HepG2 (cell line): Measurements from ENCODE around the gene CFAP46. TPM values are rescaled to one million over a fixed set of nuclear protein-coding genes. Genes with fewer than 3 reads are reported as not detected.

ENCODE experiments used
- ATAC-seq: fragments of 200-7000 bp; cut with Tn5 transposase; 3 replicates; pipeline ENCODE4 v1.9.1; 2020; ENCODE audit warnings: mild to moderate bottlenecking, moderate library complexity
- BruUV-seq: library from RNA; stranded (reverse); fragments of 400-500 nt; replicated peaks from 2 replicates; lab custom pipeline; 2021; lab: Mats Ljungman, UMichigan
- CTCF ChIA-PET: fragments of 300-600 bp; formaldehyde crosslinking; extraction: SDS; loops from one replicate; lab custom pipeline; 2021; ENCODE audit warnings: low total read pairs, inconsistent platforms, low intra/inter-chr PET ratio; lab: Yijun Ruan, JAX
- POLR2A ChIA-PET: fragments of 350-600 bp; sonication (Branson Sonifier 250); formaldehyde crosslinking; loops from one replicate; lab custom pipeline; 2020; ENCODE audit warnings: antibody characterized with exemption, inconsistent platforms; lab: Yijun Ruan, JAX
- DNase-seq: peaks from one replicate; pipeline ENCODE4 v3.0.0-alpha.2; 2015; ENCODE audit warnings: low spot score
- FAIRE-seq: peaks from 3 replicates; lab custom pipeline; 2011; peaks lifted over from hg19 to GRCh38; lab: Jason Lieb, UNC
- H2AFZ ChIP-seq: one replicate; pipeline ENCODE4 v1.6.1; 2011; ENCODE audit warnings: low read length, inconsistent platforms
- H3K27ac ChIP-seq: fragments of 300-600 bp; 3 replicates; pipeline ENCODE4 v1.8.0; 2011; ENCODE audit warnings: mixed run types, mild to moderate bottlenecking, mixed read lengths, low read length, inconsistent platforms; ENCODE audit not compliant: insufficient read depth; ENCODE audit errors: extremely low read length
- H3K27me3 ChIP-seq, 2 experiments: fragments of 200-600 bp in 1 of 2; 2 replicates in 1 of 2; 3 replicates in 1 of 2; pipeline versions ENCODE4 v1.6.0 to v1.8.0; 2011; ENCODE audit warnings: low read length in 2 of 2, mild to moderate bottlenecking in 2 of 2, moderate library complexity in 2 of 2, inconsistent platforms in 1 of 2; ENCODE audit not compliant: insufficient read depth in 2 of 2, control insufficient read depth in 1 of 2
- H3K36me3 ChIP-seq, 2 experiments: fragments of 200-600 bp in 1 of 2; replicated peaks in 1 of 2; 2 replicates in 1 of 2; 3 replicates in 1 of 2; pipeline versions ENCODE4 v1.5.1 to v1.8.0; 2011; ENCODE audit warnings: low read length in 2 of 2, inconsistent platforms in 1 of 2; ENCODE audit not compliant: insufficient read depth in 2 of 2, control insufficient read depth in 1 of 2
- H3K4me1 ChIP-seq: 2 replicates; pipeline ENCODE4 v1.5.1; 2012; ENCODE audit warnings: low read length, inconsistent platforms; ENCODE audit not compliant: insufficient read depth
- H3K4me2 ChIP-seq: 2 replicates; pipeline ENCODE4 v1.6.0; 2011; ENCODE audit warnings: low read depth, low read length, inconsistent platforms
- H3K4me3 ChIP-seq, 3 experiments: fragments of 200-600 bp in 1 of 3; sonication (generic), shearing (Covaris generic) in 1 of 3; replicated peaks in 1 of 3; 2 replicates each; pipeline ENCODE4 v1.5.1; 2011 to 2016; ENCODE audit warnings: low read length in 3 of 3, inconsistent platforms in 2 of 3, low read depth in 2 of 3, mild to moderate bottlenecking in 2 of 3, control low read depth in 1 of 3, mixed read lengths in 1 of 3; ENCODE audit not compliant: insufficient read depth in 1 of 3
- H3K79me2 ChIP-seq: one replicate; pipeline ENCODE4 v1.6.1; 2011; ENCODE audit warnings: low read length, inconsistent platforms; ENCODE audit not compliant: insufficient read depth
- H3K9ac ChIP-seq: 2 replicates; pipeline ENCODE4 v1.6.0; 2011; ENCODE audit warnings: mild to moderate bottlenecking, low read depth, low read length, inconsistent platforms; ENCODE audit not compliant: insufficient read depth
- H3K9me3 ChIP-seq: 2 replicates; pipeline ENCODE4 v1.5.1; 2012; ENCODE audit warnings: mild to moderate bottlenecking, low read length
- H4K20me1 ChIP-seq: 2 replicates; pipeline ENCODE4 v1.6.0; 2011; ENCODE audit warnings: inconsistent platforms, mild to moderate bottlenecking, low read length, moderate library complexity; ENCODE audit not compliant: insufficient read depth
- FLYWCH1 ChIP-seq: sonication (generic); formaldehyde crosslinking; IDR thresholded peaks from 2 replicates; pipeline ENCODE4 v1.8.1; 2023; ENCODE audit warnings: mild to moderate bottlenecking, missing genetic modification reagents
- HNRNPL ChIP-seq: fragments of 200-400 bp; formaldehyde crosslinking; IDR thresholded peaks from 2 replicates; pipeline ENCODE4 v1.6.1; 2017; ENCODE audit warnings: mild to moderate bottlenecking, low read depth, low read length
- MTF1 ChIP-seq: sonication (generic); formaldehyde crosslinking; IDR thresholded peaks from 2 replicates; pipeline ENCODE4 v1.5.0; 2020; ENCODE audit warnings: missing genetic modification reagents
- POGZ ChIP-seq: sonication (generic); formaldehyde crosslinking; IDR thresholded peaks from 2 replicates; pipeline ENCODE4 v1.4.0; 2020; ENCODE audit warnings: mild to moderate bottlenecking, missing genetic modification reagents
- SATB2 ChIP-seq: sonication (generic); formaldehyde crosslinking; IDR thresholded peaks from 2 replicates; pipeline ENCODE4 v1.5.0; 2020; ENCODE audit warnings: missing genetic modification reagents
- ZKSCAN5 ChIP-seq: sonication (generic); formaldehyde crosslinking; IDR thresholded peaks from 2 replicates; pipeline ENCODE4 v1.5.1; 2020; ENCODE audit warnings: mild to moderate bottlenecking, missing genetic modification reagents
- ZNF232 ChIP-seq: sonication (generic); formaldehyde crosslinking; IDR thresholded peaks from 2 replicates; pipeline ENCODE4 v1.4.0; 2020; ENCODE audit warnings: missing genetic modification reagents, borderline replicate concordance
- ZNF264 ChIP-seq: sonication (generic); formaldehyde crosslinking; IDR thresholded peaks from 2 replicates; pipeline ENCODE4 v1.4.0; 2020; ENCODE audit warnings: missing genetic modification reagents
- ZNF441 ChIP-seq: sonication (generic); formaldehyde crosslinking; IDR thresholded peaks from 2 replicates; pipeline ENCODE4 v1.7.0; 2021; ENCODE audit warnings: missing genetic modification reagents, borderline replicate concordance
- ZNF574 ChIP-seq: sonication (generic); formaldehyde crosslinking; IDR thresholded peaks from 2 replicates; pipeline ENCODE4 v1.4.0; 2020; ENCODE audit warnings: missing genetic modification reagents
- ZNF749 ChIP-seq: sonication (generic); formaldehyde crosslinking; IDR thresholded peaks from 2 replicates; pipeline ENCODE4 v1.8.0; 2022; ENCODE audit warnings: mild to moderate bottlenecking, missing genetic modification reagents, moderate library complexity, borderline replicate concordance
- WGBS: methylation state at CpG from one replicate; pipeline ENCODE4 v1.1.6; 2017; ENCODE audit warnings: low lambda C conversion rate; 5-methylcytosine and 5-hydroxymethylcytosine counted together
- in situ Hi-C: cut with HindIII; loops from 2 replicates; pipeline ENCODE4 v1.10.0; 2017; ENCODE audit warnings: low pct_unique_long_range_greater_than_20kb; ENCODE audit not compliant: extremely low pct_ligation_motif_present
- intact Hi-C: fragments of 100-400 bp; cut with micrococcal nuclease; formaldehyde crosslinking; loops from one replicate; pipeline ENCODE4 v1.10.0; 2022; ENCODE audit not compliant: unreplicated experiment
- polyA plus RNA-seq, 8 experiments: library from polyadenylated mRNA; depleted of rRNA in 3 of 8; stranded (reverse) in 7 of 8; unstranded in 1 of 8; fragments of >200 nt; fragmentation: Illumina TruSeq in 4 of 8; extraction: Trizol in 4 of 8; gene quantifications; 2 replicates each; pipeline versions ENCODE4 v1.2.1 to v1.2.3, GENCODE V29; 2011 to 2016; ENCODE audit warnings: low read depth in 4 of 8, missing spikeins in 1 of 8, mixed read lengths in 1 of 8; ENCODE audit not compliant: insufficient read depth in 1 of 8
- total RNA-seq, 5 experiments: library from RNA; depleted of rRNA; stranded (reverse); fragments of >200 nt; fragmentation: Illumina TruSeq; extraction: Trizol; gene quantifications; 2 replicates each; pipeline ENCODE4 v1.2.3, GENCODE V29; 2016; ENCODE audit warnings: low read depth in 1 of 5
- TF ChIP-seq, protein P1 (sequence below): IDR thresholded peaks from 2 replicates; pipeline ENCODE4 v1.6.1; 2016; ENCODE audit warnings: control low read depth
- TF ChIP-seq, protein P2 (sequence below): IDR thresholded peaks from 2 replicates; pipeline ENCODE4 v1.6.1; 2016

Gene CFAP46
- total and polyA plus RNA-seq, 2 of the 13 experiments (the other 11 are each of a cell fraction or from before 2014, with no cell fraction given), result 0.24 to 0.84 TPM

DNA sequence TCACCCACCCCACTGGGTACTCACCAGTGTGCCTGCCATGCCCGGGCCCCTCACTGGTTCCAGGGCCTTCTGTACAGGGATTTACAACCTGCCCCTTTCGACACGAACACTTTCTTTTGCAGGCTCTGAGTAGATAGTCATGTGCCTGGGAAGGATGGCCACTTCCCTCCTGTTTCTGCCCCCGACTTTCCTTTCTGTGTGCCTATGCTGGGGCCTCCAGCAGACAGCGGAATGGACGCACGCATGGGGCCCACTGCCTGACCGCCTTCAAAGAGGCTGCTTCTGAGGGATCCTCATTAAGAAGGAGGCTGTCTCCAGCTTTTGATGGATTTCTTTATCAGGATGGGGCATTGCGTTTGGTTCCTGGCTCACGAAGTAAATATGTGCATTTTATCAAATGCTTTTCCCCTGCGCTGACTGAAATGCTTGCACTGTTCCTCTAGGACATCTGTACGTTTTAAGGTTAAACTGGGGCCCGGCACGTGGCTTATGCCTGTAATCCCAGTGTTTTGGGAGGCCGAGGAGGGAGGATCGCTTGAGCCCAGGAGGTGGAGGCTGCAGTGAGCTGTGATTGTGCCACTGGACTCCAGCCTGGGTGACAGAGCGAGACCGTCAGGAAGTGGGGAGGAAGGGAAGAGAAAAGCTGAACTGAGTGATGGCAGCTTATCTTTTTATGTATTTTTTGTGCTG is 127.1 kb downstream of the CFAP46 start:
- no peaks in the 10 kb centered on the region for H3K4me1 ChIP-seq
- ATAC-seq (no peak), FAIRE-seq (no peak), DNase-seq (no peak)
- TF ChIP-seq ZNF749 (no peak), ZNF264 (CRISPR knock-in tag) (no peak), ZKSCAN5 (CRISPR knock-in tag) (no peak), SATB2 (no peak), ZNF441 (CRISPR knock-in tag) (no peak), HNRNPL (no peak), POGZ (CRISPR knock-in tag) (no peak)
- no peak overlapping the region for H3K4me3 ChIP-seq
- POLR2A ChIA-PET, result no interaction called here
- H3K9ac ChIP-seq, result no peak overlapping the region
- CTCF ChIA-PET, result no interaction called here
- H4K20me1 ChIP-seq, result no peaks in the 10 kb centered on the region
- H3K4me2 ChIP-seq, result no peak overlapping the region
- no peak overlapping the region for H2AFZ ChIP-seq
- H3K36me3 ChIP-seq, result no peaks in the 10 kb centered on the region
- H3K9me3 ChIP-seq, result no peaks in the 10 kb centered on the region
- in situ Hi-C loops, result no loop called here
- H3K27me3 ChIP-seq, result peaks cover 5 to 45% of the 10 kb centered on the region in 2 experiments; a peak in 4 of 5 replicates
- intact Hi-C loops, result no loop called here
- no peaks in the 10 kb centered on the region for H3K79me2 ChIP-seq
- no TSS peak for BruUV-seq
- WGBS, result 17% methylated on average over 14 of the region's 18 CpGs
- no peak overlapping the region for H3K27ac ChIP-seq

- Histone ChIP-seq H3K27me3 (peaks cover 7 to 54% of the 10 kb centered on the region in 2 experiments; a peak in 4 of 5 replicates), H3K27ac (no peak overlapping the region), H3K9me3 (no peaks in the 10 kb centered on the region), H3K4me1 (no peaks in the 10 kb centered on the region), H3K36me3 (no peaks in the 10 kb centered on the region), H4K20me1 (no peaks in the 10 kb centered on the region), H3K79me2 (no peaks in the 10 kb centered on the region), H3K4me3 (no peak overlapping the region), H3K4me2 (no peak overlapping the region), H3K9ac (no peak overlapping the region), H2AFZ (no peak overlapping the region)
- DNase-seq (no peak), ATAC-seq (no peak), FAIRE-seq (no peak)
- no peak for TF ChIP-seq FLYWCH1 (CRISPR knock-in tag)
- TF ChIP-seq, protein P1, sequence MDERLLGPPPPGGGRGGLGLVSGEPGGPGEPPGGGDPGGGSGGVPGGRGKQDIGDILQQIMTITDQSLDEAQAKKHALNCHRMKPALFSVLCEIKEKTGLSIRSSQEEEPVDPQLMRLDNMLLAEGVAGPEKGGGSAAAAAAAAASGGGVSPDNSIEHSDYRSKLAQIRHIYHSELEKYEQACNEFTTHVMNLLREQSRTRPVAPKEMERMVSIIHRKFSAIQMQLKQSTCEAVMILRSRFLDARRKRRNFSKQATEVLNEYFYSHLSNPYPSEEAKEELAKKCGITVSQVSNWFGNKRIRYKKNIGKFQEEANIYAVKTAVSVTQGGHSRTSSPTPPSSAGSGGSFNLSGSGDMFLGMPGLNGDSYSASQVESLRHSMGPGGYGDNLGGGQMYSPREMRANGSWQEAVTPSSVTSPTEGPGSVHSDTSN (CRISPR knock-in tag), result no peak
- no peak for TF ChIP-seq ZNF574
- TF ChIP-seq, protein P2, sequence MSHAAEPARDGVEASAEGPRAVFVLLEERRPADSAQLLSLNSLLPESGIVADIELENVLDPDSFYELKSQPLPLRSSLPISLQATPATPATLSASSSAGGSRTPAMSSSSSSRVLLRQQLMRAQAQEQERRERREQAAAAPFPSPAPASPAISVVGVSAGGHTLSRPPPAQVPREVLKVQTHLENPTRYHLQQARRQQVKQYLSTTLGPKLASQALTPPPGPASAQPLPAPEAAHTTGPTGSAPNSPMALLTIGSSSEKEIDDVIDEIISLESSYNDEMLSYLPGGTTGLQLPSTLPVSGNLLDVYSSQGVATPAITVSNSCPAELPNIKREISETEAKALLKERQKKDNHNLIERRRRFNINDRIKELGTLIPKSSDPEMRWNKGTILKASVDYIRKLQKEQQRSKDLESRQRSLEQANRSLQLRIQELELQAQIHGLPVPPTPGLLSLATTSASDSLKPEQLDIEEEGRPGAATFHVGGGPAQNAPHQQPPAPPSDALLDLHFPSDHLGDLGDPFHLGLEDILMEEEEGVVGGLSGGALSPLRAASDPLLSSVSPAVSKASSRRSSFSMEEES (CRISPR knock-in tag), result no peak
- no peak for TF ChIP-seq ZNF232 (CRISPR knock-in tag)
- no peak for TF ChIP-seq MTF1 (CRISPR knock-in tag)
- intact Hi-C loops (no loop called here), in situ Hi-C loops (no loop called here)
- BruUV-seq, result no TSS peak
- CTCF ChIA-PET, result no interaction called here
- WGBS, result 6% methylated on average over 10 of the region's 16 CpGs
- POLR2A ChIA-PET, result no interaction called here
Observed at GRCh38 chr10:132814469-132814856, 127.9 kb downstream of the CFAP46 start.
